Ishikawa (cell line): Measurements from ENCODE around the gene STIMATE.

Experiments
- CEBPB ChIP-seq: IDR thresholded peaks from 2 replicates; pipeline ENCODE4 v1.6.1; 2012
- CREB1 ChIP-seq: IDR thresholded peaks from 2 replicates; pipeline ENCODE4 v1.6.1; 2012; ENCODE audit warnings: low read depth
- EGR1 ChIP-seq: IDR thresholded peaks from 2 replicates; pipeline ENCODE4 v1.6.1; 2012
- EP300 ChIP-seq: IDR thresholded peaks from 2 replicates; pipeline ENCODE4 v1.6.1; 2012; ENCODE audit warnings: borderline replicate concordance
- FOXM1 ChIP-seq: IDR thresholded peaks from 2 replicates; pipeline ENCODE4 v1.6.1; 2012; ENCODE audit warnings: low read depth, borderline replicate concordance
- NFIC ChIP-seq: IDR thresholded peaks from 2 replicates; pipeline ENCODE4 v1.6.1; 2012
- RAD21 ChIP-seq: IDR thresholded peaks from 2 replicates; pipeline ENCODE4 v1.6.1; 2012; ENCODE audit warnings: low read depth
- TAF1 ChIP-seq: IDR thresholded peaks from 2 replicates; pipeline ENCODE4 v1.6.1; 2012; ENCODE audit warnings: low read depth, mild to moderate bottlenecking
- TCF12 ChIP-seq: IDR thresholded peaks from 2 replicates; pipeline ENCODE4 v1.6.1; 2012; ENCODE audit warnings: low read depth
- TEAD4 ChIP-seq: IDR thresholded peaks from 2 replicates; pipeline ENCODE4 v1.6.1; 2012
- YY1 ChIP-seq: IDR thresholded peaks from 2 replicates; pipeline ENCODE4 v1.6.1; 2012; ENCODE audit warnings: low read depth
- ZBTB7A ChIP-seq: IDR thresholded peaks from 2 replicates; pipeline ENCODE4 v1.6.1; 2012; ENCODE audit warnings: low read depth
- TF ChIP-seq, protein P1 (sequence below): IDR thresholded peaks from 2 replicates; pipeline ENCODE4 v1.6.1; 2012
- TF ChIP-seq, protein P2 (sequence below): IDR thresholded peaks from 2 replicates; pipeline ENCODE4 v1.6.1; 2012
- TF ChIP-seq, protein P3 (sequence below): IDR thresholded peaks from 2 replicates; pipeline ENCODE4 v1.6.1; 2012; ENCODE audit warnings: low read depth, mild to moderate bottlenecking

Gene STIMATE

DNA sequence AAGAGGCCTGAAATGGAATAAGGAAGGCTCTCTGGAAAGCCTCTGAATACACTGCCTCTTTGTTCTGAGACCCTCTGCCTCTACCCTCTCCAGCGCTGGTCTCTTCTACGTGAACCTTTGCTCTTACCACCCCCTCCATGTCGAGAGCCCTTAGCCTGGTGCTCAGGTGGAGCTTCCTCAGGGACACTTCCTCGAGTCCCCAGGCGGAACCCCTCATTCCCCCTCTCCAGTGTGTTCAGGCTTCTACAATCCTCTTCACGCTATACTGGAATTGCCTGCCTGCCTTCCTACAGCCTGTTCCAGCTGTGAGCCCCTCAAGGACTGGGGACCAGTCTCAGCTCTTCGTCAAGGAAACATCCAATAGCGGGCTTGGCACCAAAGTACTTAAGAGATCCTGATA, 7.4 kb downstream of the STIMATE start:
- TF ChIP-seq FOXM1, result no peak
- TF ChIP-seq EP300, result no peak
- TF ChIP-seq, protein P1, sequence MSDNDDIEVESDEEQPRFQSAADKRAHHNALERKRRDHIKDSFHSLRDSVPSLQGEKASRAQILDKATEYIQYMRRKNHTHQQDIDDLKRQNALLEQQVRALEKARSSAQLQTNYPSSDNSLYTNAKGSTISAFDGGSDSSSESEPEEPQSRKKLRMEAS, result no peak
- TF ChIP-seq, protein P2, sequence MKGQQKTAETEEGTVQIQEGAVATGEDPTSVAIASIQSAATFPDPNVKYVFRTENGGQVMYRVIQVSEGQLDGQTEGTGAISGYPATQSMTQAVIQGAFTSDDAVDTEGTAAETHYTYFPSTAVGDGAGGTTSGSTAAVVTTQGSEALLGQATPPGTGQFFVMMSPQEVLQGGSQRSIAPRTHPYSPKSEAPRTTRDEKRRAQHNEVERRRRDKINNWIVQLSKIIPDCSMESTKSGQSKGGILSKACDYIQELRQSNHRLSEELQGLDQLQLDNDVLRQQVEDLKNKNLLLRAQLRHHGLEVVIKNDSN, result no peak
- no peak for TF ChIP-seq CEBPB
- TF ChIP-seq TCF12, result no peak
- no peak for TF ChIP-seq ZBTB7A
- TF ChIP-seq TEAD4, result no peak
- TF ChIP-seq CREB1, result no peak
- TF ChIP-seq RAD21, result no peak
- no peak for TF ChIP-seq EGR1
- TF ChIP-seq, protein P3, sequence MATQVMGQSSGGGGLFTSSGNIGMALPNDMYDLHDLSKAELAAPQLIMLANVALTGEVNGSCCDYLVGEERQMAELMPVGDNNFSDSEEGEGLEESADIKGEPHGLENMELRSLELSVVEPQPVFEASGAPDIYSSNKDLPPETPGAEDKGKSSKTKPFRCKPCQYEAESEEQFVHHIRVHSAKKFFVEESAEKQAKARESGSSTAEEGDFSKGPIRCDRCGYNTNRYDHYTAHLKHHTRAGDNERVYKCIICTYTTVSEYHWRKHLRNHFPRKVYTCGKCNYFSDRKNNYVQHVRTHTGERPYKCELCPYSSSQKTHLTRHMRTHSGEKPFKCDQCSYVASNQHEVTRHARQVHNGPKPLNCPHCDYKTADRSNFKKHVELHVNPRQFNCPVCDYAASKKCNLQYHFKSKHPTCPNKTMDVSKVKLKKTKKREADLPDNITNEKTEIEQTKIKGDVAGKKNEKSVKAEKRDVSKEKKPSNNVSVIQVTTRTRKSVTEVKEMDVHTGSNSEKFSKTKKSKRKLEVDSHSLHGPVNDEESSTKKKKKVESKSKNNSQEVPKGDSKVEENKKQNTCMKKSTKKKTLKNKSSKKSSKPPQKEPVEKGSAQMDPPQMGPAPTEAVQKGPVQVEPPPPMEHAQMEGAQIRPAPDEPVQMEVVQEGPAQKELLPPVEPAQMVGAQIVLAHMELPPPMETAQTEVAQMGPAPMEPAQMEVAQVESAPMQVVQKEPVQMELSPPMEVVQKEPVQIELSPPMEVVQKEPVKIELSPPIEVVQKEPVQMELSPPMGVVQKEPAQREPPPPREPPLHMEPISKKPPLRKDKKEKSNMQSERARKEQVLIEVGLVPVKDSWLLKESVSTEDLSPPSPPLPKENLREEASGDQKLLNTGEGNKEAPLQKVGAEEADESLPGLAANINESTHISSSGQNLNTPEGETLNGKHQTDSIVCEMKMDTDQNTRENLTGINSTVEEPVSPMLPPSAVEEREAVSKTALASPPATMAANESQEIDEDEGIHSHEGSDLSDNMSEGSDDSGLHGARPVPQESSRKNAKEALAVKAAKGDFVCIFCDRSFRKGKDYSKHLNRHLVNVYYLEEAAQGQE, result no peak
- no peak for TF ChIP-seq YY1
- TF ChIP-seq NFIC, result no peak
- no peak for TF ChIP-seq TAF1

DNA sequence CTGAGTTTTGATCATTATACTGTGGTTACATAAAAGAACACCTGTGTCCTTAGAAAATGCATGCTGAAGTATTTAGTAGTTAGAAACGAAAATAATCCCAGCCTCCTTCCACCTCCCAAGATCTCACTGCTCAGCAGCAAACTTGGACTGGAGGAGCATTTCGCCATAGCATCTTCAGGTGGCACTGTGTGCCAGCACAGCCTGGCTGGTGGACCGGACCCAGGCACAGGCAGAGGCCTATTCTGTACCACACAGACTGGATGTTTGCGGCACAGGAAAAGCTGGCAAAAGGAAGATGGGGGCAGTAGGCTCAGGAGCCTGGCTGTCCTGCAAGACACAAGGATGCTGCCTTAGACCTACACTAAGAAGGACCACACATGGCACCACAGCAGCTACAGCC, 10.2 kb downstream of the STIMATE start:
- TF ChIP-seq, protein P1, result no peak
- TF ChIP-seq TEAD4, result no peak
- TF ChIP-seq FOXM1, result no peak
- TF ChIP-seq CEBPB, result no peak
- no peak for TF ChIP-seq TAF1
- no peak for TF ChIP-seq TCF12
- no peak for TF ChIP-seq YY1
- no peak for TF ChIP-seq EGR1
- TF ChIP-seq, protein P3, result no peak

DNA sequence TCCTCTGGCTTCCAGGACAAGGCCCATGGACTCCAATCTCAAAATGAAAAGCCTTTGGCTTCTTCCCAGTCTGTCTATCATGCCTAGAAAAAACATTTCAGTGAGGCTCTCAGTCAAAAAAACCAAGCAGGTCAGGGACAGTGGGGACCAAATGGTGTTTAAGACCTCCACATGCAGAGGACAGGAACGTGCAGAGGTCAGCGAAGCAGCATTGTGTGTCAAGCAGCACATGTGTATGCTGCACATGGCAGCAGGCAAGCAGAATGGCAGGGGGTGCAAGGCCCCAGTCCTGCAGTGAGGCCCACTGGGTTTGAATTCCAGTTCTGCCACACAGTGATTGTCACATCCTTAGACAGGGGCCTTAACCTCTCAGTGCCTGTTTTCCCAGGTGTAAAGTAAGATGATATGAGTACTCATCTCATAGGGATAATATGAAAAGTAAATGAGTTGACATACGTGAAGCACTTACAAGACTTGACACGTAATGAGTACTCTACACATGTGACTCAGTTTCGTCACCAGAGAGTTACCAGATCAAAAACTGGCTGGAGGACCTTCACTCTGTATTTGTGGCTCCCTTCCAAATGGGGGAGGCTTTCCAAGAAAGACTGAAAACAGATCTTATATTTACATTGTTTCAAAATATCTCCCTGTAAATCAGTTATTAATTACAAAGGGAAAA, 11.2 kb downstream of the STIMATE start:
- TF ChIP-seq YY1, result no peak
- TF ChIP-seq EP300, result no peak
- TF ChIP-seq TEAD4, result no peak
- TF ChIP-seq ZBTB7A, result no peak
- TF ChIP-seq RAD21, result no peak
- TF ChIP-seq, protein P2, result no peak
- no peak for TF ChIP-seq TCF12
- TF ChIP-seq CEBPB, result no peak
- TF ChIP-seq, protein P3, result no peak
- TF ChIP-seq FOXM1, result no peak
- no peak for TF ChIP-seq NFIC
- no peak for TF ChIP-seq CREB1
- no peak for TF ChIP-seq TAF1
- TF ChIP-seq, protein P1, result no peak

DNA sequence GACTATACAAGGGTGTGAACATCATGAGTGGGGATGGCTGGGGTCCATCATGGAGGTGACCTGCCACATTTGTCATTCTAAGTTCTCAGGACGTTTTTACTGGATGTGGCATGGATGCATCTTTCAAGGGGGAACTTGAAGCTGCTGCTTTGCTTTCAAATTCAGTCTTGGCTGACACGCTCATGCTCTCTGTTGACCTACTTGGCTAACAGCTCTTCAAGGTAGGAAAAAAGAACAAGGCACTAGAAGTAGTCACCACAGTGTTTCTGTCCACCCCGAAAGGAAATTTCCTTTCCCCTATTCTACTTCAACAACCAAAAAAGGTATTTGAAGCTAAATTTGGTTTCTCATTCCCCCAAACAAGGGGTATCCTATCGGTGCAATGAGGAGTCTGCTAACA, 15.0 kb downstream of the STIMATE start:
- TF ChIP-seq CEBPB (no peak), ZBTB7A (no peak), EP300 (no peak), NFIC (no peak), TCF12 (no peak), EGR1 (no peak), FOXM1 (no peak)
- TF ChIP-seq, protein P3, result no peak
- TF ChIP-seq, protein P1, result no peak
